SK-N-DZ (cell line): ENCODE results near the gene C11orf68.
A peak's percentile ranks its signal among the peaks of the same experiment; 100 is the strongest.

Source experiments
- DNase-seq: peaks from one replicate; pipeline ENCODE4 v3.0.0-alpha.2; 2015; ENCODE audit warnings: low spot score

Gene C11orf68

DNA sequence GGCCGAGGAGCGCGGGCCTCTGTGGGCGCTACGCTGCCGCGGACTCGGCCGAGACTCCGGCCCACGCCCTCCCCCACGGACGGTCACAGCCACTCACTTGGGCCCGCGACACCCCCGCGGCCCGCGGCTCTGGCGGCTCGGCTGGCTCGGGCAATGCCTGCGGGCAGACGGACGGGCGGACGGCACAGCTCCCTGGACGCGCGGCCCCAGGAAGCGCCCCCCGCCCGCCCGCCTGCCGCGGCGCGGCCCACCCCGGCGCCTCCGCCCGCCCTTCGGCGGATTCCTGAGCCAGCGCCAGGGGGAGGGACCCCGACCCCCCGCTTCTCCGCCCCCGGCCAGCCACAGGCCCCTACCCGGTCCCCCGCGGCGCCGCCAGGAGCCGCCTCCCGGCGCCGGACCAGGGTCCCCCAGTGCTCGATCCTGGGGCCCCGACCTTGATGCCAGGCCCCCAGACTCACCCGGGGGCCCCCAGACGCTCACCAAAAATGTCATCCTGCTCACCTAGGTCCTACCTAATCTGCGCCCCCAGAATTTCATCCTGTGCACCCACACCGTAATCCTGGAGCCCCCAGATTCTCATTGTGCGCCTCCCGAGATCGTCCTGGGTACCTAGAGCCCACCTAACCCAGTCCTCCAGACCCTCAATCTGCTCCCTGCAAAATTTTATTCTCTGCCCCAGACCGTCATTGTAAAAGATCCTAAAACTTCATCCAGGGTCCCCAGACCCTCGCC, 46.1 kb downstream of the C11orf68 start, which contains the start of gene EFEMP2:
Gene EFEMP2 (minus strand): TSS at position 215 of the 732 bp plus-strand sequence. CDS start 446 bp downstream, outside the sequence.
- DNase-seq = no peak

DNA sequence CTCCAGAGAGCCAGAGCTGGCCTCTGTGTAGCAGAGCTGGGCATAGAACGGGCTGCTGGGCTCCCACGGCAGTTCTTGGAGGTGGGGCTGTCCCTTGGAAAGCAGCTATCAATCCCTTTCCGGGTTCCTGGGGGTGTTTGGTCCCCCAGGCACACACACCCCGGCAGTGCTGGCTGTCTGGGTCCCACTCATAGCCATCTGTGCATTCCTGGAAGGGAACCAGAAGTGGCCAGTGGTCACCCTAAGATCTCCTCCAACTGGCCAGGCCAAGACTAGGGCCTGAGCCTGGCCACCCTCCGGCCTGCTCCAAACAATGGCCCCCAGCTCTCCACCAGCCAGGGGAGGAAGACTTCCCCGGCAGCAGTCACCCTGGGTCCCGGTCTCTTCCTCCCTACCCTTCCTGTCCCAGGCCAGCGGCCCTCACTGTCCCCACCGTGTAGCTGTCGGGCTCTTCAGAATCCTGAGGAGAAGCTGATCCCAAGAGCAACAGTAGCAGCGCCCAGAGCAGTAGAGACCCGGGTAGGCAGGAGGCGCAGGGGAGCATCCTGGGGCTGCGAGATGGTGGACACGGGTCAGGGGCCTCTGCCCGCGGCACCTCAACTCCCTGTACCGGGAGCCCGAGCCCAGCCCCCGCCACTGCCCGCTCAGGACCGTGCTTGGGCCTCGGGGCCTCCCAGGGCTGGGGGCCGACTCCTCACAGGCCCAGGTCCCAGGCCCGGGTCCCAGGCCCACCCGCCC, 46.9 kb downstream of the C11orf68 start:
- DNase-seq = peak; percentile 58

DNA sequence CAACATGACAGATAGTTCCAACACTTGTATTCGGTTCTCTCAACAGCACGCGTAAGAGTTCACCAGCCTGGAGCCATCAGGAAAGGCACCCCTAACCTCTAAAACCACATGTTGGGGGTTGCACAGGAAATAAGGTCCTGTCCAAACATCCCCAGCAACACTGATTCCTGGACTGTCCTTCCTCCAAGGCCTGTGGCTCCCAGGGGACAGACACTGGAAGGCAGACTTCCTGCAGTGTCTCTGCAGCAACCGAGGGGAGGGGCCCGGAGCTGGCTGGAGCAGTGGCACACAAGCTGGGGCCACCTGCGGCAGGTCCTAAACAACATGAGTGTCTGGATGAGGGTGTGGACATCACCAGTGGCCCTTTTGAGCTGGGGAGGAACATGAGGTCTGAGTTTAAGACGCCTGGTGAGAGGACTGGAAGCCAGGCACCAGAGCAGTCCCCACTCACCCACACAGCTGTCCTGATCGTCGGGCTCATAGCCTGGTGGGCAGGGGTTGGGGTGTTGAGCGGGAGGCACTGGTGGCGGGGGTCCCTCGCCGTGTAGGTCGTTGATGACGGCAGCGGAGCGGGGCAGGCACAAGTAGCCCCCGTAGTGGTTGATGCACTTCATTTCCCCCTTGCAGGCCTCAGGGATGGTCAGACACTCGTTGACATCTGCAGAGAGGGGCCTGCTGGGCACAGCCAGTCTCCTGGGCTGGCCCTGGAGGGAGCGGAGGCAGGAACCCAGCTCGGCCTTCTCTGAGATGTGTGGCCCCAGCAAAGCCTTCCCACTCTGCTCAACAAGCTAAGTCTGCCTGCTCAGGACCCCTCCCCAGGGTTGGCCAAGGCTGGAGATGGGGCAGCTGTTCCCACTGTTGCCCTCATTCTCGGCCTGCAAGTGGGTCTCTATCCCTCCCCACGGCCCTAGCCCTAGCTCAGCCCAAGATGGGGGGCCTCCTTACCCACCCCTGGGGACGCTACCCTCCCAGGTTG, 47.9 kb downstream of the C11orf68 start:
- peak; percentile 55 for DNase-seq

DNA sequence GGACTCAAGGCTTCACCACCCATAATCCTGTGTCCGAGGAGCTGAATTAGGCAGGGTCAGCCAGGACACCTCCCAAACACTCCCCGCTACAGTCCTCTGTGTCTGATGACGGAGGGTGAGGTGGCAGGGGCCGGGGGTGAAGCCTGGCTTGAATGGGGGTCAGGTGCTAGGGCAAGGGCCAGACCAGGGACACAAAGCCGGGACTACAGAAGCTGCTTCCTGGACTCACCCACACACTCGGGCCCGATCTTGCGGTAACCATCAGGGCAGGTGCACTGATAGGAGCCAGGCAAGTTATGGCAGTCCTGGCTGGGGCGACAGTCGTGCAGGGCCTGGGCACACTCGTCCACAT, 48.6 kb downstream of the C11orf68 start:
- no peak for DNase-seq

DNA sequence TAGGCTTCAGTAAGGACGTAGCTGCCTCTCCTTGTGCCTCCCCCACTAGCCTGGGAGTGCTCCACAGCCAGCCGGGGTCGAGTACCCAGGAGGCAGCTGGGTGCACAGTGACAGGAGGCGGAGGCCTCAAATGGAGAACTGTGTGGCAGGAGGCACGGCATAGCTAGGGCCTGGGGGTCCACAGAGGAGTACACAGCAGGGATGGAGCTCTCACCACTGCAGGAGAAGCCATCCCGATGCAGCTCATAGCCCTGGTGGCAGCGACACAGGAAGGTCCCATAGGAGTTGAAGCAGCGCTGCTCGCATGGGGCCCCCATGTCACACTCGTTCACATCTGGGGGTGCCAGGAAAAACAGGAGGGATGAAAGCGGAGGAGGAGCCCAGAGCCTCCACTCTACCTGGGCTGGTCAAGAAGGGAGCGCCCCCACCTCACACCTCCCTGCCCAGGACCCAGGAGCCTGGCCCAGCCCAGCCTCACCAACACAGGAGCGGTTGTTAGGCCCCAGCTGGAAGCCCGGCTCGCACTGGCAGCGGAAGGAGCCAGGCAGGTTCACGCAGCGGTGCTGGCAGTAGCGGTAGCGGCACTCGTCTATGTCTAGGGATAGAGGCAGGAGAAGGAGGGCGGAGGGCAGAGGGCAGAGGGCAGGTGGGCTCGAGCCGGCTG, 49.1 kb downstream of the C11orf68 start:
- no peak for DNase-seq

DNA sequence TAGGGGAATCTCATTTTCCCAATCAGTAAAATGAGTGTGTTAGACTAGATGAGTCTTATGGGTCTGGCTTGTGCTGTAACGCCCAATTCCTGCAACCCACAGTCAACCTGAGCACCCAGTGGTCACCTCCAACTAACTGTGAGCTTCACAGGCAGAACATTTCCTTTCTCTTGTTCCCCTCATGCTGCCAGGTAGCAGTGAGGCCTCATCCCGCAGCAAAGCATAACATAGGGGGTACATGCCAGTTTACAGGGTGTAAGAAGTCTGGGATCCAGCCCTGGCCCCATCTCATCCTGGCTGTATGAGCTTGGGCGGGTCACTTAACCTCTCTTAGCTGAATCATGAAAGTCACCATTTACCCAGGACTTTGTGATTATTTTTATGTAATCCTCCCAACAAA, 50.0 kb downstream of the C11orf68 start:
- no peak for DNase-seq

DNA sequence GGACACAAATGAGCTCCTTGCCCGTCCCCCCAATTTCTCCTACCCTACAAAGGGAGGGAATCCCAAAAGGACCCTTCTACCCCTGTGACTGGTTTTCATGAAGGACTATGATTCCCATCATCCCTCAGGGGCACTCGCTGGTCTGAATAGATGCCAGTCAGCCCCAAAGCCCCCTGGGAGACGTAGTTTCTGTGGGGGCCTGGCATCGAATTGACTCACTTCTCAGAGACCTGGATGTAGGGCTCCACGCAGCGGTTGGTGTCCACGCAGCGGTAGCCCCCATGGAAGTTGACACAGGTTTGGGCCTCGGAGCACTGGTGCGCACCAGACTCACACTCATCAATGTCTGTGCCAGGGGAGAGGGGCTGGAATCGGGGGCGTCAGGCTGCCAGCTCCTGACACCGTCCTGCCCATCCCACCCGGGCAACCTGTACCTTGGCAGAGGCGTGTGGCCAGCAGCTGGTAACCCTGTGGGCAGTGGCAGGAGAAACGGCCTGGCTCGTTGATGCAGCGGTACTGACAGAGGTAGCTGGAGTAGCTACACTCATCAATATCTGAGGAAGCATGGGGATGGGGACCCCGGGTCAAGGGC, 50.7 kb downstream of the C11orf68 start:
- peak; percentile 54 for DNase-seq

DNA sequence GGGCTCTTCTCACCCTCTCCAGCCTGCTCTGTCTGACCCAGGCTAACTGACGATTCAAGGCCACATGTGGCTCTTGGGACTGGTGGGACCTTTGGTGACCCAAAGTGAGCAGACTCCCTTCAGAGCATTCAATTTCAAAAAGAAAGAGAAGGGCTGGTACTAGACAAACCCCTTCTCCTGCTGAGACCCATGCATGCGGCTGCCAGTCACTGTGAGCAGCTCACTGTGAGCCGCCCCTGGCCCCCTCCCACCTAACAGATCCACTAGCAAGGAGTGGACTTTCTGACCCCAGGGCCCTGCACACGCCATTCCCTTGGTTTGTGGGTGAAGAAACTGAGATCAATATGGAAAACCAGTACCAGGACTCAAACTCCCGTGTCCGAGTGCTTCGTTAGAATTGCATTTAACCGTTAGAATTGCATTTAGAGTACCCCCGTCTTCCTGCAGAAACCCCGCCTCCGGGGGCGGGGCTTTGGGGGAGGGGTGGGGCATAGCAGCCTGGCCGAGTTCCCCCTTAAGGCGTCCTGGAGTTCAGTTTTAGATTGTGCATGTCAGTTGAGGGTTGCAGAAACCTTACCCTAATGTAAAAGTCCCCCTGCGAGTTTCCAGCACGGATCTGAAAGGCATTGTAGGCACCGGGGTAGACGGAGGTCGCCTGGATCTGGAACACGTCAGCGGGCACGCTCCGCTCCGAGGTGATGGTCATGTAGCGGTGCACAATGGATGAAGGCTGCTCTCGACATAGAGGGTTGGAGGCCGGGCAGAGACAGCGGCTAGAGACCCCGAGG, 51.4 kb downstream of the C11orf68 start:
- no peak for DNase-seq
